GM18505 (cell line): ENCODE data around the gene MARCHF3.

ENCODE experiments used
- ATAC-seq: cut with Tn5 transposase; IDR thresholded peaks from one replicate; pipeline ENCODE4 v1.9.1; 2021; ENCODE audit not compliant: unreplicated experiment
- POLR2A ChIP-seq: IDR thresholded peaks from 4 replicates; pipeline ENCODE4 v1.6.1; 2011; ENCODE audit warnings: borderline replicate concordance; ENCODE audit not compliant: insufficient read depth, insufficient read length; ENCODE audit errors: extremely low read depth

The MARCHF3 gene

GRCh38 chr5:126995039-126995438 is 35.3 kb downstream of the MARCHF3 start:
- no peak for ATAC-seq
- TF ChIP-seq POLR2A, result no peak

GRCh38 chr5:126994485-126994884 is 35.9 kb downstream of the MARCHF3 start:
- TF ChIP-seq POLR2A, result no peak
- ATAC-seq, result no peak

- ATAC-seq, result peak; percentile 93
- no peak for TF ChIP-seq POLR2A
These were observed 42.3 kb downstream of the MARCHF3 start for GRCh38 chr5:126988021-126988569.

- peak; percentile 19 for ATAC-seq
- TF ChIP-seq POLR2A, result no peak
These were observed 43.0 kb downstream of the MARCHF3 start for GRCh38 chr5:126987271-126987899.

GRCh38 chr5:126984632-126985031 is 45.7 kb downstream of the MARCHF3 start:
- TF ChIP-seq POLR2A, result no peak
- ATAC-seq, result no peak

GRCh38 chr5:126983874-126984266 is 46.5 kb downstream of the MARCHF3 start:
- TF ChIP-seq POLR2A, result no peak
- ATAC-seq, result no peak

- ATAC-seq, result no peak
These were observed 47.2 kb downstream of the MARCHF3 start for GRCh38 chr5:126982926-126983873.

GRCh38 chr5:126982202-126982601 is 48.2 kb downstream of the MARCHF3 start:
- no peak for TF ChIP-seq POLR2A
- no peak for ATAC-seq

More at GRCh38 chr5:126982926-126983873, 47.2 kb downstream of the MARCHF3 start:
- TF ChIP-seq POLR2A, result no peak

- ATAC-seq, result no peak
- no peak for TF ChIP-seq POLR2A
These were observed 48.7 kb downstream of the MARCHF3 start for GRCh38 chr5:126981701-126982100.

GRCh38 chr5:126981222-126981621 is 49.1 kb downstream of the MARCHF3 start:
- no peak for ATAC-seq
- no peak for TF ChIP-seq POLR2A

- TF ChIP-seq POLR2A, result no peak
- ATAC-seq, result no peak
These were observed 52.1 kb downstream of the MARCHF3 start for GRCh38 chr5:126978258-126978657.

- no peak for TF ChIP-seq POLR2A
- ATAC-seq, result no peak
These were observed 53.7 kb downstream of the MARCHF3 start for GRCh38 chr5:126976520-126977172.

- TF ChIP-seq POLR2A, result no peak
These were observed 54.6 kb downstream of the MARCHF3 start for GRCh38 chr5:126975796-126976195.

More at GRCh38 chr5:126975796-126976195, 54.6 kb downstream of the MARCHF3 start:
- no peak for ATAC-seq
